Neural crest cell (in vitro differentiated cells): ENCODE results near the gene MYO5B. TPM values are rescaled to one million over a fixed set of nuclear protein-coding genes. Genes with fewer than 3 reads are reported as not detected.
"Not testable (repeated sequence)": the region's sequence is repeated elsewhere in the genome, so short reads cannot be mapped to it uniquely, and the experiment has no call there.

ENCODE experiments used
- DNase-seq: peaks from one replicate; pipeline ENCODE4 v3.0.0; 2021; ENCODE audit warnings: low read depth, mixed read lengths, low spot score
- H3K27ac Mint-ChIP-seq: one replicate; pipeline ENCODE4 v1.8.0; 2021; ENCODE audit warnings: mild to moderate bottlenecking, mixed read lengths; ENCODE audit not compliant: unreplicated experiment
- H3K27me3 Mint-ChIP-seq: 2 replicates; pipeline ENCODE4 v1.8.0; 2021; ENCODE audit warnings: low read depth, mild to moderate bottlenecking, mixed read lengths
- H3K36me3 Mint-ChIP-seq: 2 replicates; pipeline ENCODE4 v1.8.0; 2021; ENCODE audit warnings: low read depth, mild to moderate bottlenecking, mixed read lengths
- H3K4me1 Mint-ChIP-seq: 2 replicates; pipeline ENCODE4 v1.8.0; 2021; ENCODE audit warnings: mixed read lengths
- H3K4me3 Mint-ChIP-seq: one replicate; pipeline ENCODE4 v1.8.0; 2021; ENCODE audit warnings: mild to moderate bottlenecking, mixed read lengths
- H3K9me3 Mint-ChIP-seq: 2 replicates; pipeline ENCODE4 v1.8.0; 2021; ENCODE audit warnings: mixed read lengths
- total RNA-seq: library from RNA; stranded (reverse); gene quantifications from 2 replicates; pipeline ENCODE4 v1.2.1, GENCODE V29; 2021
- TF ChIP-seq, protein P1 (sequence below): fragments of 200-600 bp; sonication (generic); conservative IDR thresholded peaks from 2 replicates; pipeline ENCODE4 v1.5.0; 2021; ENCODE audit warnings: antibody characterized with exemption, mild to moderate bottlenecking

Gene MYO5B
- total RNA-seq, 1 donor from 2014 or later = 0.40 TPM

- no peaks in the 10 kb centered on the region for H3K9me3 Mint-ChIP-seq
- TF ChIP-seq, protein P1, sequence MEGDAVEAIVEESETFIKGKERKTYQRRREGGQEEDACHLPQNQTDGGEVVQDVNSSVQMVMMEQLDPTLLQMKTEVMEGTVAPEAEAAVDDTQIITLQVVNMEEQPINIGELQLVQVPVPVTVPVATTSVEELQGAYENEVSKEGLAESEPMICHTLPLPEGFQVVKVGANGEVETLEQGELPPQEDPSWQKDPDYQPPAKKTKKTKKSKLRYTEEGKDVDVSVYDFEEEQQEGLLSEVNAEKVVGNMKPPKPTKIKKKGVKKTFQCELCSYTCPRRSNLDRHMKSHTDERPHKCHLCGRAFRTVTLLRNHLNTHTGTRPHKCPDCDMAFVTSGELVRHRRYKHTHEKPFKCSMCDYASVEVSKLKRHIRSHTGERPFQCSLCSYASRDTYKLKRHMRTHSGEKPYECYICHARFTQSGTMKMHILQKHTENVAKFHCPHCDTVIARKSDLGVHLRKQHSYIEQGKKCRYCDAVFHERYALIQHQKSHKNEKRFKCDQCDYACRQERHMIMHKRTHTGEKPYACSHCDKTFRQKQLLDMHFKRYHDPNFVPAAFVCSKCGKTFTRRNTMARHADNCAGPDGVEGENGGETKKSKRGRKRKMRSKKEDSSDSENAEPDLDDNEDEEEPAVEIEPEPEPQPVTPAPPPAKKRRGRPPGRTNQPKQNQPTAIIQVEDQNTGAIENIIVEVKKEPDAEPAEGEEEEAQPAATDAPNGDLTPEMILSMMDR = no peak
These were observed 399.1 kb downstream of the MYO5B start for GRCh38 chr18:49795612-49796552.

GRCh38 chr18:49794743-49795142 is 400.2 kb downstream of the MYO5B start:
- TF ChIP-seq, protein P1 = no peak
- no peak overlapping the region for H3K4me3 Mint-ChIP-seq
- H3K27ac Mint-ChIP-seq = no peak overlapping the region
- no peak for DNase-seq
- H3K27me3 Mint-ChIP-seq = no peaks in the 10 kb centered on the region
- no peaks in the 10 kb centered on the region for H3K9me3 Mint-ChIP-seq
- H3K36me3 Mint-ChIP-seq = peaks cover 15% of the 10 kb centered on the region
- H3K4me1 Mint-ChIP-seq = peaks cover 6% of the 10 kb centered on the region

More at GRCh38 chr18:49795612-49796552, 399.1 kb downstream of the MYO5B start:
- no peak overlapping the region for H3K27ac Mint-ChIP-seq
- H3K4me3 Mint-ChIP-seq = no peak overlapping the region
- peaks cover 17% of the 10 kb centered on the region for H3K36me3 Mint-ChIP-seq
- no peaks in the 10 kb centered on the region for H3K27me3 Mint-ChIP-seq
- DNase-seq = no peak
- peaks cover 6% of the 10 kb centered on the region for H3K4me1 Mint-ChIP-seq

DNA sequence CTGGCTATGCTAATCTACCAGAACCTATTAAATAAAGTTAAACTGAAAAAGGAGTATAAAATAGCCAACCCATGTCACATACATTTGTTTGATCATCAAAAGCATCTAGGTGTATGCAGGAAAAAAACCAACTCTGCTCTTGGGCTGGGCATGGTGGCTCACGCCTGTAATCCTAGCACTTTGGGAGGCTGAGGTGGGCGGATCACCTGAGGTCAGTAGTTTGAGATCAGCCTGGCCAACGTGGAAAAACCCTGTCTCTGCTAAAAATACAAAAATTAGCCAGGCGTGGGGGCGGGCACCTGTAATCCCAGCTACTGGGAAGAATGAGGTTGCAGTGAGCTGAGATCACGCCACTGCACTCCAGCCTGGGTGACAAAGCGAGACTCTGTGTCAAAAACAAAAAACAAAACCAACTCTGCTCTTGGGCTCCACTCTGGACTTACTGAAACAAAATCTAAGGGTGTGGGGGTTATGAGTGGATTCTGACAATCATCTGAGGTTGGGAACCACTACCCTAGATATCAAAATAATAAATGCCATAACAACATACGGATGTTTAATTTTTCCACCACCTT is 405.3 kb downstream of the MYO5B start:
- H3K36me3 Mint-ChIP-seq, H3K9me3 Mint-ChIP-seq, H3K4me3 Mint-ChIP-seq, DNase-seq, H3K4me1 Mint-ChIP-seq, H3K27me3 Mint-ChIP-seq, H3K27ac Mint-ChIP-seq: not testable (repeated sequence)

DNA sequence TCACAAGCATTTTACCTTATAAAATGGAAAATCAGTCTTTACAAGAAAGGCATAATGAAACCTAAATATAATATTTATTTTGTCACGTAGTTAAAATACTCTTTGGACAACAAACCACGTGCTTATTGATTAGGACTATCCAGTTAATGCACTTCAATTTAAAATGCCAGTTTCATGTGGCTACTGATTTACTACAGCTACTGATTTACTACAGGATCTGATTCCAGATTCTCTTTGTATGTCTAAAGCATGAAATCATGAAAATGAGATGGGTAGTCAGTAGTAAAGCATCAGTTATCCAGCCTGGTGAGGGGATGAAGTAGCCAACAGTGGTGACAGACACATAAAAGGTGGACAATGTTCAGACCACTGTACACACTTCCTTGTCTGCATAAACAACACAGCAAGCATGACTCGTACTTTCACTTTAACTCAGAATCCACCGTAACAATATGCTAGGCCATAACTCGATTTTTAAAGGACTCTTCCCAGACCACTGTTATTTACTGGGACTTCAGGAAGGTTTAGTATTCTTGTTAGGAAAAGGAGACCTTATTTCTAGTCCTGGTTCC is 406.5 kb downstream of the MYO5B start:
- Mint-ChIP-seq H3K36me3 (peaks cover 15% of the 10 kb centered on the region), H3K4me3 (no peak overlapping the region), H3K4me1 (no peaks in the 10 kb centered on the region), H3K27ac (peak overlapping the region; percentile 43), H3K27me3 (no peaks in the 10 kb centered on the region), H3K9me3 (no peaks in the 10 kb centered on the region)
- DNase-seq = no peak
- TF ChIP-seq, protein P1 = no peak

GRCh38 chr18:49786019-49786720 is 408.8 kb downstream of the MYO5B start:
- TF ChIP-seq, protein P1 = no peak
- H3K27me3 Mint-ChIP-seq = no peaks in the 10 kb centered on the region
- no peaks in the 10 kb centered on the region for H3K9me3 Mint-ChIP-seq
- DNase-seq = no peak
- H3K4me1 Mint-ChIP-seq = no peaks in the 10 kb centered on the region
- no peak overlapping the region for H3K27ac Mint-ChIP-seq
- no peak overlapping the region for H3K4me3 Mint-ChIP-seq
- peaks cover 25% of the 10 kb centered on the region for H3K36me3 Mint-ChIP-seq
